IPS-20b (cell line): Measurements from ENCODE around the gene PODNL1.

Source experiments
- H3K27ac ChIP-seq: one replicate; pipeline ENCODE4 v1.5.1; 2013; ENCODE audit warnings: low read length
- H3K27me3 ChIP-seq: 2 replicates; pipeline ENCODE4 v1.6.1; 2013; ENCODE audit warnings: mild to moderate bottlenecking, low read length, inconsistent platforms; ENCODE audit not compliant: insufficient read depth
- H3K36me3 ChIP-seq: 2 replicates; pipeline ENCODE4 v1.6.1; 2013; ENCODE audit warnings: low read depth, mild to moderate bottlenecking, inconsistent platforms, low read length, moderate library complexity; ENCODE audit not compliant: insufficient read depth
- H3K4me1 ChIP-seq: 2 replicates; pipeline ENCODE4 v1.6.1; 2013; ENCODE audit warnings: mild to moderate bottlenecking, control low read depth, inconsistent platforms, low read length, moderate library complexity; ENCODE audit not compliant: insufficient read depth
- H3K4me3 ChIP-seq: 2 replicates; pipeline ENCODE4 v1.5.1; 2013; ENCODE audit warnings: mild to moderate bottlenecking, low read length, inconsistent platforms
- H3K9ac ChIP-seq: 2 replicates; pipeline ENCODE4 v1.6.1; 2013; ENCODE audit warnings: low read depth, mild to moderate bottlenecking, inconsistent platforms, low read length, moderate library complexity
- H3K9me3 ChIP-seq: 2 replicates; pipeline ENCODE4 v1.6.1; 2013; ENCODE audit warnings: mild to moderate bottlenecking, low read depth, low read length, inconsistent platforms; ENCODE audit not compliant: insufficient read depth

PODNL1 gene

GRCh38 chr19:13881692-13882418 is 56.4 kb downstream of the PODNL1 start:
- Histone ChIP-seq H3K4me1 (peaks cover 20% of the 10 kb centered on the region), H3K36me3 (no peaks in the 10 kb centered on the region), H3K9me3 (no peaks in the 10 kb centered on the region), H3K4me3 (no peak overlapping the region), H3K27me3 (peaks cover 15% of the 10 kb centered on the region), H3K9ac (peak overlapping the region; percentile 61; the same call in 1 of the 2 replicates), H3K27ac (peak overlapping the region; percentile 48)

- H3K36me3 ChIP-seq = no peaks in the 10 kb centered on the region
- H3K27ac ChIP-seq = peak overlapping the region; percentile 48
- H3K9me3 ChIP-seq = no peaks in the 10 kb centered on the region
- H3K4me3 ChIP-seq = peak overlapping the region; percentile 61; the same call in 1 of the 2 replicates
- H3K27me3 ChIP-seq = peaks cover 21% of the 10 kb centered on the region
- peaks cover 20% of the 10 kb centered on the region for H3K4me1 ChIP-seq
- H3K9ac ChIP-seq = peak overlapping the region; percentile 61; the same call in 1 of the 2 replicates
Observed at GRCh38 chr19:13881251-13881691, 56.9 kb downstream of the PODNL1 start.
